ENCODE results near the gene TMEM178B. TPM values are rescaled to one million over a fixed set of nuclear protein-coding genes. Genes with fewer than 3 reads are reported as not detected.
A peak's percentile ranks its signal among the peaks of the same experiment; 100 is the strongest.

TMEM178B gene
- total RNA-seq, 1 donor from 2014 or later = 19.7 TPM

DNA sequence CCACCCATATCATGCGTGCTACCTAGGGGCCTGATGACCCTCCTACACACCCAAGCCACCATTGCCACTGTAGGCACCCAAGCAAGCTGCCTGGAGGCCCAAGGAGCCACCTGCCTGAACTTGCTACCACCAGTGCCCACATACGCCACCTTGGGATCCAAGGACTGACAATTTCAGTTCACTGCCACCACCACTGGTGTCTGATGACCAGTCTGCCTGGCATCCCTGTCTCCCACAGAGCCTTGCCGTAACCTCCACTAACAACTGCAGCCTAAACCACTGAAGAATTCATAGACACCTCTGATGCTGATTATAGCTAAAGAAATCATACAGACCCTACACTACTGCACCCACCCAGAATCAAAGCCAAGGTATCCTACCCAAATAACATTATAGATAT, 58.8 kb downstream of the TMEM178B start:
- Mint-ChIP-seq H3K4me1 (peaks cover 47% of the 10 kb centered on the region), H3K9me3 (peaks cover 12% of the 10 kb centered on the region), H3K4me3 (no peak overlapping the region), H3K27ac (ENCODE audit: unreplicated experiment) (no peak overlapping the region), H3K36me3 (ENCODE audit: low read depth) (peaks cover 14% of the 10 kb centered on the region), H3K27me3 (ENCODE audit: low read depth) (no peaks in the 10 kb centered on the region)
- DNase-seq (ENCODE audit: low read depth, low spot score) = no peak
- TF ChIP-seq CTCF (conservative IDR thresholded peaks at IDR 0.05) = no peak

DNA sequence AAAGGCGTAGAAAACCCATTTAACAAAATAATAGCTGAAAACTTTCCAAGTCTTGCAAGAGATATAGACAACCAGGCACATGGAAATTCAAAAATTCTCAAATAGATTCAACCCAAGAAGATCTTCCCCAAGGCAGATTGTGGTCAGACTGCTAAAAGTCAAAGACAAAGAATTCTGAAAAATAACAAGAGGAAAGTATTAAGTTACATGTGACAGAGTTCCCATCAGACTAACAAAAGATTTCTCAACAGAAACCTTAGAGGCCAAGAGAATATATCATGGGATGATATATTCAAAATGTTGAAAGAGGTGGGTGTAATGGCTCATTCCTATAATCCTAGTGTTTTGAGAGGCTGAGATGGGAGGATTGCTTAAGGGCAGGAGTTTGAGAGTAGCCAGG, 59.8 kb downstream of the TMEM178B start:
- Mint-ChIP-seq H3K36me3 (ENCODE audit: low read depth) (peaks cover 14% of the 10 kb centered on the region), H3K27me3 (ENCODE audit: low read depth) (no peaks in the 10 kb centered on the region), H3K4me3 (no peak overlapping the region), H3K9me3 (peaks cover 12% of the 10 kb centered on the region), H3K27ac (ENCODE audit: unreplicated experiment) (no peak overlapping the region), H3K4me1 (peaks cover 38% of the 10 kb centered on the region)
- DNase-seq (ENCODE audit: low read depth, low spot score) = no peak
- TF ChIP-seq CTCF (conservative IDR thresholded peaks at IDR 0.05) = no peak

DNA sequence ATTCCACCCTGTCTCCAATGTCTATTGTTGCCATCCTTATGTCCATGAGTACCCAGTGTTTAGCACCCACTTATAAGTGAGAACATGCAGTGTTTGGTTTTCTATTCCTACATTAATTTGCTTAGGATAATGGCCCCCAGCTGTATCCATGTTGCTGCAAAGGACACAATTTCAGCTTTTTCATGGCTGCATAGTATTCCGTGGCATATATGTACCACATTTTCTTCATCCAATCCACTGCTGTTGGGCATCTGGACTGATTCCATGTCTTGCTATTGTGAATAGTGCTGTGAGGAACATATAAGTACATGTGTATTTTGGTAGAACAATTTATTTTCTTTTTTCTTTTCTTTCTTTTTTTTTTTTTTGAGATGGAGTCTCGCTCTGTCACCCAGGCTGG, 68.2 kb downstream of the TMEM178B start:
- Mint-ChIP-seq H3K36me3 (ENCODE audit: low read depth) (peaks cover 3% of the 10 kb centered on the region), H3K4me1 (peaks cover 20% of the 10 kb centered on the region), H3K27me3 (ENCODE audit: low read depth) (no peaks in the 10 kb centered on the region), H3K27ac (ENCODE audit: unreplicated experiment) (no peak overlapping the region), H3K4me3 (no peak overlapping the region), H3K9me3 (no peaks in the 10 kb centered on the region)
- no peak for TF ChIP-seq CTCF (conservative IDR thresholded peaks at IDR 0.05)
- DNase-seq (ENCODE audit: low read depth, low spot score) = no peak

- Mint-ChIP-seq H3K27me3 (ENCODE audit: low read depth) (no peaks in the 10 kb centered on the region), H3K27ac (ENCODE audit: unreplicated experiment) (peak overlapping the region; percentile 54), H3K9me3 (no peaks in the 10 kb centered on the region), H3K4me3 (no peak overlapping the region), H3K36me3 (ENCODE audit: low read depth) (peaks cover 3% of the 10 kb centered on the region), H3K4me1 (peaks cover 20% of the 10 kb centered on the region)
- TF ChIP-seq CTCF (conservative IDR thresholded peaks at IDR 0.05) = no peak
- DNase-seq (ENCODE audit: low read depth, low spot score) = no peak
Observed at GRCh38 chr7:141144921-141145629, 71.2 kb downstream of the TMEM178B start.

DNA sequence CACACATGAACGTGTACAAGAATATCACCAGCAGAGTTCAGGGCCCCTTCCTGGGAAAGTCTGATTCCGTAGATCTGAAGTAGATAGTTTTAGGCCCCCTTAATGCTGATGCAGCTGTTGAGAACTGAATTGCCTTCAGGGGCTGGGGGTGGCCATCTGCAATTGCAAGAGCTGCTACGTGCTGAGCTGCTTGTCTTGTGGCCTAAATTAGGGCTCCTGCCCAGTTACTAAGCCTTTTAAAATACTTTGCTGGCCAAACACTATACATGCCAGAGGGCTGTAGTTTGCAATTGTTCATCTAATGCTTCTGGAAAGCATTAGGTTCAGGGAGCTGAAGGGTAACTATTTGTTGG, 71.7 kb downstream of the TMEM178B start:
- Mint-ChIP-seq H3K27me3 (ENCODE audit: low read depth) (no peaks in the 10 kb centered on the region), H3K36me3 (ENCODE audit: low read depth) (peaks cover 3% of the 10 kb centered on the region), H3K4me1 (peaks cover 20% of the 10 kb centered on the region), H3K27ac (ENCODE audit: unreplicated experiment) (peak overlapping the region; percentile 38), H3K9me3 (no peaks in the 10 kb centered on the region), H3K4me3 (no peak overlapping the region)
- TF ChIP-seq CTCF (conservative IDR thresholded peaks at IDR 0.05) = no peak
- DNase-seq (ENCODE audit: low read depth, low spot score) = no peak
